Erythroblast (primary cell): Measurements from ENCODE around the gene SH3GL1.
"Not testable (repeated sequence)": the region's sequence is repeated elsewhere in the genome, so short reads cannot be mapped to it uniquely, and the experiment has no call there.

Source experiments
- DNase-seq, 2 experiments: peaks; one replicate each; lab custom pipeline; 2025; lab: John Stamatoyannopoulos, UW
- GATA1 ChIP-seq: IDR thresholded peaks from 2 replicates; pipeline ENCODE4 v1.6.1; 2011; ENCODE audit warnings: low read depth, mild to moderate bottlenecking, control low read depth, low read length, moderate library complexity
- POLR2A ChIP-seq: IDR thresholded peaks from 2 replicates; pipeline ENCODE4 v1.6.1; 2011; ENCODE audit warnings: mild to moderate bottlenecking, low read length

Gene SH3GL1

DNA sequence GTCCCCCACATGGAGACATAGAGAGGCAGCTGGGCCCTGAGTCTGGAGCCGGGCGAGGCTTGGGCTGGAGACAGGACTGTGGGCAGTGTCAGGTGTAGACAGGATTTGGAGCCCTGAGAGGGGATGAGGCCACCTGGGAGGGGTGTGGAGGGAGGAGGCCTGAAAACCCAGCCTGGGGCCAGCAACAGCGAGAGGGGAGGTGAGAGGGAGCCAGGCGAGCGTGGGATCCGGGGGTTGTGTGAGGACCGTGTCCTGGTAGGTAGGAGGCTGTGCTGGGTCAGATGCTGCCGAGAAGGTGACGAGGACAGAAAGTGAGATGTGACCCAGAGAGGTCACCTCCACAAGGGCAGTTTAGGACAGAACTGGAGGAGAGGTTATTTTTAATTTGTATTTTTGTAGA is 49.6 kb downstream of the SH3GL1 start:
- no peak for DNase-seq
- no peak for TF ChIP-seq POLR2A

DNA sequence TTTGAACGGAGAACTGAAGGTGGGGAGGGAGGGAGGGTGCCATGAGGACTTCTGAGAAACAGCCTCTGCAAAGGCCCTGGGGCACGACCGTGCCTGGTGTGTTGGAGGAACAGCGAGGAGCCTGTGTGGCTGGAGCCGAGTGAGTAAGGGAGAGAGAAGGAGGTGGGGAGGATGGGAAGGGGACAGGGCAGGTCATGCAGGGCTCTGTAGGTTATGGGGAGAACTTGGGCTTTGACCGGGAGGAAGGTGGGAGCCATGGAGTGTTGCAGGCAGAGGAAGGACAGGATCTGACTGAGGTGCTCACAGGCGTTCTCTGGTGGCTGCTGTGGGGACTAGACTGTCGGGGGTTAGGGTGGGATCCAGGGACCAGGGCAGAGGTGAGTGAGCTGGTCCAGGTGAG is 50.2 kb downstream of the SH3GL1 start:
- no peak for DNase-seq
- TF ChIP-seq GATA1 (no peak), POLR2A (no peak)

DNA sequence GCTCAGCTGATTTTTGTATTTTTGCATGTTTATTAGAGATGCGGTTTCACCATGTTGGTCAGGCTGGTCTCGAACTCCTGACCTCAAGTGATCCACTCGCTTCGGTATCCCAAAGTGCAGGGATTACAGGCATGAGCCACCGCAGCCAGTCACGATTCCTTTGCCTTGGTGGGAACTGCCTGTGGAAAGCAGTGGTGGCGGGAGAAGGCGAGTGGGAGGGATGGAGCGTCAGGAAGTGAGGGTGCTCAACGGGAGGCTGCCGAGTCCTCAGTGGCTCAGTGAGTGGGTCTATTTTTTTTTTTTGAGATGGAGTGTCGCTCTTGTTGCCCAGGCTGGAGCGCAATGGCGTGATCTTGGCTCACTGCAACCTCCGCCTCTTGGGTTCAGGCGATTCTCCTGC is 51.1 kb downstream of the SH3GL1 start:
- DNase-seq, result not testable (repeated sequence)

DNA sequence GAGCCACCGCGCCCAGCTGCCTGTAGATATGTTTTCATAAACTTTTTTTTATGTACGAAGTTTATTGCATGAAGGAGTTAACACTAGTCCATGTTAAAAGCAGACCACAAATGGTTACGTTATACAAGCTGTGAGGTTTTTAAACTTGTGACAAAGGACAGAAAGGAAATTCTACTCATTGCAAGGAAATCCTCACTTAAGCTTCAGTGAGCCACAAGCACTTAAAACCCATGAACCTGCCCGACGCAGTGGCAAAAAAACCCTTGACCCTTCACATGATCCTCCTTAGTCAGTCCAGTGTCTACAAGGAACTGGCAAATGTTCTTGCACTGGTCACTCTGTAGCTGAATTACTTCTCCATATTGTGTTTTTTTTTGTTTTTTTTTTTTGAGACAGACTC is 52.8 kb downstream of the SH3GL1 start:
- no peak for DNase-seq

DNA sequence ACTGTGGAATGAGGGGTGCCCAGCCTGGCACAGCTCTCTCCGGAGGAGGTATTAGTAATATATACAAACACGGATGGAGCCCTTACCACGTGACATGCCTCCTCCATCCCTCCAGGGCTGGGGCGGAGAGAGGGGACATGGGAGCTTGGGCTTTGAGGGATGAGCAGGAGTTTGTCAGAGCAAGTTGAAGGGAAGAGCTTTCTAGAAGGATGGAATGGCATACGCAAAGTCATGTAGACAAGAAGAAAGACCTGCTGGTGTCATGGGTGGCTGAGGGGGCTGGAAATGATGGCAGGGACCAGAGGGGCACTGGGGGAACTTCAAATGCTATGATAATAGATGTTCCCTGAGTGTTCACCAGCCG is 54.3 kb downstream of the SH3GL1 start:
- no peak for DNase-seq
- TF ChIP-seq POLR2A, result no peak
- no peak for TF ChIP-seq GATA1

More for the DNA sequence above, 52.8 kb downstream of the SH3GL1 start:
- TF ChIP-seq GATA1, result no peak
- TF ChIP-seq POLR2A, result no peak

DNA sequence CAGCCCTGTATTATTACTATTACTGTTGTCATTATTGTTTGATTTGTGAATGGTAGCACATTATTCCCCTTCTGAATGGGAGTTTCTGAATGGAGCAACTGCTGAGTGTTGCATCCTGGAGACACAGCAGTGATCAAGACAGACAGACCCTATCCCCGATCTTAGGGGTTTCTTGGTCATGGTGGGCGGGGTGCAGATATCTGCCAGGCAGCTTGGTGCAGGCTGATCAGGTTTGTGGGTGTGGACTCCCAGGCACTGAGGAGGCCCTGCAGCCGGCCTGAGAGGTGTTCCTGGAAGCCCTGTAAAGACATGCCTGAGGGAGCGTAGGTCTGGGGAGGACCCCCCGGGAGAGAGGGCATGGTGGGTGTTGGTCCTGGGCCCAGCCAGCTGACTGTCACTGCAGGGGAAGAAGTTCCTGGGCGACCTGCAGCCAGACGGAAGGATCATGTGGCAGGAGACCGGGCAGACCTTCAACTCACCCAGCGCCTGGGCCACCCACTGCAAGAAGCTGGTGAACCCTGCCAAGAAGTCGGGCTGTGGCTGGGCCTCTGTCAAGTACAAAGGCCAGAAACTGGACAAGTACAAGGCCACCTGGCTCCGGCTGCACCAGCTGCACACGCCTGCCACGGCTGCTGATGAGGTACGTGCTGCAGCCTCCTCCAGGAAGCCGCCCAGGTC is 54.9 kb downstream of the SH3GL1 start:
- TF ChIP-seq GATA1, result no peak
- no peak for TF ChIP-seq POLR2A
- peak; percentile 59 to 74 for DNase-seq

DNA sequence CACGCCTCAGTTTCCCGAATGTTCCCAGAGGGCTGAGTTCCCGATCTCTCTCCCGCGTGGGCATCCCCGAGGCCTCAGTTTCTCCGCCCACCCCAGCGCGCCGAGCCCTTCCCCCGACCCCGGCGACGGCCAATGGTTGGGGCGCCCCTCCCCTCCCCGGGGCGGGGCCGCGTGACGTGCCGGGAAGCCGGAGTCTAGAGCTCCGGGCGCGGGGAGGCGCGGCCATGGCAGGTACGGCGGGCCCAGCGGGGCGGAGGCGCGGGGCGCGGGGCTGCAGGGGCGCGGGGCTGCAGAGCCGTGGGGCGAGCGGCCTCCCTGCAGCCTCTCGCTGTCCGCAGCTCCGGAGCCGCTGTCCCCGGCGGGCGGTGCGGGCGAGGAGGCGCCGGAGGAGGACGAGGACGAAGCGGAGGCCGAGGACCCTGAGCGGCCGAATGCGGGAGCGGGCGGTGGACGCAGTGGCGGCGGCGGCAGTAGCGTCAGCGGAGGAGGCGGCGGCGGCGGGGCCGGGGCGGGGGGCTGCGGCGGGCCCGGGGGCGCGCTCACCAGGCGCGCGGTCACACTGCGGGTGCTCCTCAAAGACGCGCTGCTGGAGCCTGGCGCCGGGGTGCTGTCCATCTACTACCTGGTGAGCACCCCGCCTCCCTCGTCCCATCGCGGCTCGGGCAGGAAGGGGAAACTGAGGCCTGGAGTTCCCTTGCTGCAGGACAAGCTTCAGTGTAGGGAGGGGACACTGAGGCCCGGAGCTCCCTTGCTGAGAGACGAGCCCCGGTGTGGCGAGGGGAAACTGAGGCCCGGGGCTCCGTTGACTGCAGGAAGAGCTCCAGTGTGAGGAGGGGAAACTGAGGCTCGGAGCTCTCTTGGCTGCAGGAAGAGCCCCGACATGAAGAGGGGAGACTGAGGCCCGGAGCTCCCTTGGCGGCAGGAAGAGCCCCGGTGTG is 56.7 kb downstream of the SH3GL1 start, which contains the start of gene MPND:
Gene MPND (plus strand): TSS at position 193 of the 938 bp plus-strand sequence. CDS start 32 bp downstream, at position 225.
- TF ChIP-seq POLR2A, result no peak
- TF ChIP-seq GATA1, result no peak
- DNase-seq, result peak; percentile 86 to 90

DNA sequence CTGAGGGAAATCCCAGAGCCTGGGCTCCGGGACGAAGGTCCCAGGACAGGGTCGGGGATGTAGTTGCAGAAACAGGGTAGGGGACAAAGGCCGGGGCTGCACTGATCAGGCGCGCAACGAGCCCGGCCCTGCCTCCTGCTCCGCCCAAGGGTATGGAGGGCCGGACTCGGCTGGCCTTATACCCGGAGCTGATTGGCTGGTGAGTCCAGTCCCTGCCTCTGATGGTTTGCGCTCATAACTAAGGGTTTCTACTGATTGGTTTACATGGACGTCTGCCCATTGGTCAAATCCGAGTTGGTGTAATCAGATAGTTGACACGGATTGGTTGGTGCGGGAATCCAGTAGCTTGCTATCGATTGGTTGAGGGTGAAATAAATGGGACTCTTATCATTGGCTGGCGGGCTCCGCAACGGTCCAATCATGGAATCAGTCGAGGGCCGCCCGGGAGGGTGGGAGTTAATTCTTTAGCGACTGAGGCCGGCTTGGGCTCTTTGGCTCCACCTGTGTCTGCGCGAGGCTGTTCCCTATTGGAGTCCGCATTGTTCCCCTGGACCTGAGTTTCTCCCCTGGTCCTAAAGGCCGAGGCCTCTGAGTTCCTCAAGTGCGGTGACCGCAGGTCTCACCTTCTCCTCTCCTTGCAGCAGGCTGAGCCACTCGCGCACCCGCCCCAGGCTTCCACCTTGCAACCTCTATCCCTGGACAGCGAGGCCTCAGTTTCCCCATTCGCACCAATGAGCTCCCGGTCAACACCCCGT is 57.6 kb downstream of the SH3GL1 start:
- TF ChIP-seq GATA1, result no peak
- peak; percentile 92 for TF ChIP-seq POLR2A
- peak; percentile 98 to 100 for DNase-seq

DNA sequence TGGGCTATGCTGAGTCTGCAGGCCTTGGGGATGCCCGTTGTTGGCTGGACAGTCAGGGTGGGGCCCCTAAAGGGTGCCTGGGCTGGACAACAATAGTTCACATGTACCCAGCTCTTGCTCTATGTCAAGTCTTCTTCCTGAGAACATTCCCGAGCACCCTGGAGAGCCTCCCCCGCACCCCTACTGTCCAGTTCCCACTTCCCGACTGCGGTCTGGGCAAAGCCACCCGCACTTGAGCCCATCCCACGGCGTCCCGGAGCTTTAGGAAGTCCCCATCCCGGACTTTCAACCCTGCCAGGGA is 58.1 kb downstream of the SH3GL1 start:
- TF ChIP-seq GATA1, result no peak
- no peak for TF ChIP-seq POLR2A
- no peak for DNase-seq

DNA sequence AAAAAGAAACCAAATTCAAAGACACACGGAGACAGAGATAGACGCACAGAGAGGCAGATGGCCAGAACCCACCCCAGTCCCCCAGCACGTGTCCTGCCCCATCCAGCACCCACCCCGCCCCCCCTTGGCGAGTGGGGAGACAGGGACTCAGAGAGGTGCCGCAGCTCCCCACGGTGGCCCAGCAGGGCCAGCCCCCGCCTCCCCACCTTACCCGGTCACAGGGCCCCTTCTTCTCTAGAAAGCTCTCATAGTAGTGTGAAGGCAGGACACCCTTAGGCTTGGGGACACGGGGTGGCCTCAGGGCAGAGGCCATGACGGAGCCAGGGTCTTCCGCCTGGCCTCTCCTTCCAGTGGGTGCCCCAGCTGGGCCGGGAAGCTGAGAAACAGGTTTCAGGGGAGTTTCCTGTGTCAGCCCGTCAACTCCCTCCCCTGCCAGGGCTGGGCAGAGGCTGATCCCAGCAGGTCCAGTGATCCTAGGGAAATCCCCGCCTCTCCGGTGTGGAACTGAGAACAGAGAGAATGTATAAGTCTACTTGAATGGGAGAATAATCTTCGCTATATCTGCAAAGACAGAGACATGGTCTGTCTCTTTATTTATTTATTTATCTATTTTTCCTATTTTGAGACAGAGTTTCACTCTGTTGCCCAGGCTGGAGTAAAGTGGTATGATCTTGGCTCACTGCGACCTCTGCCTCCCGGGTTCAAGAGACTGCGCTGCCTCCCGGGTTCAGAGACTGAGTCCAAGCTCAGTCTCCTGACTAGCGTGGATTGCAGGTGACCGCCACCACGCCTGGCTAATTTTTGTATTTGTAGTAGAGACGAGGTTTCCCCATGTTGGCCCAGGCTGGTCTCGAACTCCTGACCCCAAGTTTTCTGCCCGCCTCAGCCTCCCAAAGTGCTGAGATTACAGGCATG is 61.6 kb downstream of the SH3GL1 start, which contains the start of gene STAP2:
Gene STAP2 (minus strand): TSS at position 387 of the 915 bp plus-strand sequence. CDS start 74 bp downstream, at position 313.
- TF ChIP-seq GATA1 (no peak), POLR2A (no peak)
- peak; percentile 61 to 70 for DNase-seq

DNA sequence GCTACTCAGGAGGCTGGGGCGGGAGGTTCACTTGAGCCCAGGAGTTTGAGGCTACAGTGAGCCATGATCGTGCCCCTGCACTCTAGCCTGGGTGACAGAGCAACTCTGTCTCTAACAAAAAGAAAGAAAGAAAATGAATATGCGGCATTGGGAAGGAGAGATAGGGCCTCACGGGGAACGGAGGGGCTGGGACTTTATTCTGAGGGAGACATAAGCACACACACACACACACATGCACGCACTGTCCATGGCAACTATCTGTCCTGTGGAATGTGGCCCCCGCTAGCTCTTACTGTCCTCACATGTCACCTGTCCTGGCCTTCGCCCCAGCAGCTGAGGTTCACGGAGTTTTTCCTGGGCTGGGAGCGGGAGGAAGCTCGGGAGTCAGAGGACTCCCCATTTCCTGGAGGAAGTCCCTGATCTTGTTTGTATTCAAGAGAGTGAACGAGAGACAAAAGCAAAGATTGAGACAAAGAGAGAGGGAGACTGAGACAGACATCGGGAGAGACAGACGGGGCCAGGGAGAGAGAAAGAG is 62.4 kb downstream of the SH3GL1 start:
- peak; percentile 46 for TF ChIP-seq POLR2A
- no peak for TF ChIP-seq GATA1
- peak; percentile 69 to 81 for DNase-seq

DNA sequence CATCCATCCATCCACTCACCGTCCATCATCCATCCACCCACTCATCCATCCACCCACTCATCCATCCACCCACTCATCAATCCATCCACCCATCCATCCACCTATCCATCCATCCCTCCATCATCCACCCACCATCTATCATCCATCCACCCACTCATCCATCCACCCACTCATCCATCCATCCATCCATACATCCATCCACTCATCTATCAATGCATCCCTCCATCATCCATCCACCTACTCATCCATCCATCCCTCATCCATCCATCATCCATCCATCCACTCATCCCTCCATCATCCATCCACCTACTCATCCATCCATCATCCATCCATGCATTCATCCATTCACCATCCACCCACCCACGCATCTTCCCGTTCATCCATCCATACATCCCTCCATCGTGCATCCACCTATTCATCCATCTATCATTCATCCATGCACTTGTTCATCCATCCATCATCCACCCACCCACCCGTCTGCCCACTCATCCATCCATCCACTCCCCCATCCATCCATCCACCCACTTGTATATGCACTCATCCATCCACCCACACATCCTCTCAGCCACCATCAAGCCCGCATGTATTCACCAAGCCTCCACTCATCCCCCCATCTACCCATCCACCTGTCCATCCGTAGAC is 65.3 kb downstream of the SH3GL1 start:
- no peak for TF ChIP-seq GATA1
- TF ChIP-seq POLR2A, result no peak
- DNase-seq, result no peak
